Neural cell (in vitro differentiated cells): ENCODE data around the gene G6PC3. TPM values are rescaled to one million over a fixed set of nuclear protein-coding genes. Genes with fewer than 3 reads are reported as not detected.
"Not testable (repeated sequence)": the region's sequence is repeated elsewhere in the genome, so short reads cannot be mapped to it uniquely, and the experiment has no call there.

Source experiments
- H2AFZ ChIP-seq: fragments of 200-600, 300-800 bp; sonication (generic), shearing (Covaris generic); 2 replicates; pipeline ENCODE4 v1.6.0; 2014; ENCODE audit warnings: low read depth, mild to moderate bottlenecking, antibody characterized with exemption, low read length, moderate library complexity
- H3F3A ChIP-seq: fragments of 200-600 bp; shearing (Covaris generic); 2 replicates; pipeline ENCODE4 v1.6.1; 2016; ENCODE audit warnings: mild to moderate bottlenecking, moderate library complexity, mixed read lengths, antibody characterized with exemption, low read length; ENCODE audit not compliant: insufficient read depth, poor library complexity, severe bottlenecking
- H3K27ac ChIP-seq: fragments of 200-600, 300-800 bp; sonication (generic), shearing (Covaris generic); 2 replicates; pipeline ENCODE4 v1.5.1; 2014; ENCODE audit warnings: mild to moderate bottlenecking, low read length, moderate library complexity
- H3K27me3 ChIP-seq: fragments of 300-800, 200-600 bp; sonication (generic), shearing (Covaris generic); 2 replicates; pipeline ENCODE4 v1.6.0; 2014; ENCODE audit warnings: mild to moderate bottlenecking, low read depth, low read length, moderate library complexity; ENCODE audit not compliant: insufficient read depth
- H3K36me3 ChIP-seq: fragments of 300-800, 200-600 bp; sonication (generic), shearing (Covaris generic); 2 replicates; pipeline ENCODE4 v1.5.1; 2014; ENCODE audit warnings: mild to moderate bottlenecking, antibody characterized with exemption, low read length, moderate library complexity; ENCODE audit not compliant: insufficient read depth
- H3K4me2 ChIP-seq: fragments of 300-800, 200-600 bp; sonication (generic), shearing (Covaris generic); 2 replicates; pipeline ENCODE4 v1.6.0; 2014; ENCODE audit warnings: mild to moderate bottlenecking, low read length
- H3K4me3 ChIP-seq: fragments of 300-800, 200-600 bp; sonication (generic), shearing (Covaris generic); 2 replicates; pipeline ENCODE4 v1.5.1; 2014; ENCODE audit warnings: mild to moderate bottlenecking, low read length, moderate library complexity
- H3K79me2 ChIP-seq: fragments of 200-600 bp; shearing (Covaris generic); replicated peaks from 2 replicates; pipeline ENCODE4 v1.6.0; 2014; ENCODE audit warnings: mild to moderate bottlenecking, low read length, moderate library complexity; ENCODE audit not compliant: insufficient read depth
- H3K9ac ChIP-seq: fragments of 300-800, 200-600 bp; sonication (generic), shearing (Covaris generic); 2 replicates; pipeline ENCODE4 v1.6.1; 2016; ENCODE audit warnings: mild to moderate bottlenecking, low read length, mixed read lengths
- H3K9me2 ChIP-seq: fragments of 200-600 bp; shearing (Covaris generic); 2 replicates; pipeline ENCODE4 v1.6.1; 2016; ENCODE audit warnings: mild to moderate bottlenecking, low read length, mixed read lengths; ENCODE audit not compliant: insufficient read depth
- H3K9me3 ChIP-seq: fragments of 200-600, 300-800 bp; sonication (generic), shearing (Covaris generic); 2 replicates; pipeline ENCODE4 v1.6.1; 2016; ENCODE audit warnings: mild to moderate bottlenecking, mixed run types, low read length, moderate library complexity, mixed read lengths
- H4K20me1 ChIP-seq: fragments of 200-600 bp; shearing (Covaris generic); 2 replicates; pipeline ENCODE4 v1.6.1; 2016; ENCODE audit warnings: mild to moderate bottlenecking, mixed run types; ENCODE audit not compliant: insufficient read depth
- EZH2 ChIP-seq: fragments of 200-600, 300-800 bp; shearing (Covaris generic), sonication (generic); IDR thresholded peaks from 2 replicates; pipeline ENCODE4 v1.6.1; 2014; ENCODE audit warnings: antibody characterized with exemption, low read length, borderline replicate concordance, mild to moderate bottlenecking; ENCODE audit not compliant: insufficient read depth, poor library complexity, severe bottlenecking
- MXI1 ChIP-seq: fragments of 450-650 bp; conservative IDR thresholded peaks from 2 replicates; pipeline ENCODE4 v1.6.1; 2014; ENCODE audit warnings: antibody characterized with exemption, mild to moderate bottlenecking; ENCODE audit not compliant: poor library complexity, severe bottlenecking
- POLR2AphosphoS5 ChIP-seq: IDR thresholded peaks from 2 replicates; pipeline ENCODE4 v1.6.1; 2012
- RAD21 ChIP-seq: fragments of 450-650 bp; conservative IDR thresholded peaks from 2 replicates; pipeline ENCODE4 v1.6.1; 2014; ENCODE audit warnings: antibody characterized with exemption, mild to moderate bottlenecking, moderate library complexity
- SMC3 ChIP-seq: fragments of 450-650 bp; conservative IDR thresholded peaks from 2 replicates; pipeline ENCODE4 v1.6.1; 2014; ENCODE audit warnings: antibody characterized with exemption, mild to moderate bottlenecking, moderate library complexity; ENCODE audit not compliant: poor library complexity
- TAF1 ChIP-seq: IDR thresholded peaks from 2 replicates; pipeline ENCODE4 v1.6.1; 2012; ENCODE audit warnings: low read depth
- polyA plus RNA-seq: library from polyadenylated mRNA; depleted of rRNA; stranded (reverse); fragments of >200 nt; gene quantifications from 2 replicates; pipeline ENCODE4 v1.2.3, GENCODE V29; 2014
- TF ChIP-seq, protein P1 (sequence below): IDR thresholded peaks from 2 replicates; pipeline ENCODE4 v1.6.1; 2012; ENCODE audit warnings: borderline replicate concordance
- TF ChIP-seq, protein P2 (sequence below): fragments of 450-650 bp; IDR thresholded peaks from 2 replicates; pipeline ENCODE4 v1.5.1; 2014; ENCODE audit warnings: antibody characterized with exemption, mild to moderate bottlenecking, moderate library complexity; ENCODE audit not compliant: poor library complexity, severe bottlenecking

G6PC3 gene
- polyA plus RNA-seq, 1 donor from 2014 or later = 10.8 TPM

DNA sequence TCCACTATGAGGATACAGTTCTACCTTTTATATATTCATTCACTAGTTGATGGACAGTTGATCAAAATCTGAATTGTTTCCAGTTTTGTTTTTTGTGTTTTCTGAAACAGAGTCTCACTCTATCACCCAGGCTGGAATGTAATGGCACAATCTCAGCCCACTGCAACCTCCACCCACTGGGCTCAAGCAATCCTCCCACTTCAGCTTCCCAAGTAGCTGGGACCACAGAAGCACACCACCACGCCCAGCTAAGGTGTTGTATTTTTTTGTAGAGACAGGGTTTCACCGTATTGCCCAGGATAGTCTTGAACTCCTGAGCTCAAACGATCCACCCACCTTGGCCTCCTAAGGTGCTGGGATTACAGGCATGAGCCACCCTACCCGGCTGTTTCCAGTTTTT lies 25.0 kb upstream of the G6PC3 start:
- H2AFZ ChIP-seq = no peak overlapping the region
- no peak overlapping the region for H3K4me3 ChIP-seq
- H3K9ac ChIP-seq = no peak overlapping the region
- TF ChIP-seq EZH2 (no peak), RAD21 (no peak), TAF1 (no peak), SMC3 (no peak), POLR2AphosphoS5 (no peak), MXI1 (no peak)
- TF ChIP-seq, protein P1, sequence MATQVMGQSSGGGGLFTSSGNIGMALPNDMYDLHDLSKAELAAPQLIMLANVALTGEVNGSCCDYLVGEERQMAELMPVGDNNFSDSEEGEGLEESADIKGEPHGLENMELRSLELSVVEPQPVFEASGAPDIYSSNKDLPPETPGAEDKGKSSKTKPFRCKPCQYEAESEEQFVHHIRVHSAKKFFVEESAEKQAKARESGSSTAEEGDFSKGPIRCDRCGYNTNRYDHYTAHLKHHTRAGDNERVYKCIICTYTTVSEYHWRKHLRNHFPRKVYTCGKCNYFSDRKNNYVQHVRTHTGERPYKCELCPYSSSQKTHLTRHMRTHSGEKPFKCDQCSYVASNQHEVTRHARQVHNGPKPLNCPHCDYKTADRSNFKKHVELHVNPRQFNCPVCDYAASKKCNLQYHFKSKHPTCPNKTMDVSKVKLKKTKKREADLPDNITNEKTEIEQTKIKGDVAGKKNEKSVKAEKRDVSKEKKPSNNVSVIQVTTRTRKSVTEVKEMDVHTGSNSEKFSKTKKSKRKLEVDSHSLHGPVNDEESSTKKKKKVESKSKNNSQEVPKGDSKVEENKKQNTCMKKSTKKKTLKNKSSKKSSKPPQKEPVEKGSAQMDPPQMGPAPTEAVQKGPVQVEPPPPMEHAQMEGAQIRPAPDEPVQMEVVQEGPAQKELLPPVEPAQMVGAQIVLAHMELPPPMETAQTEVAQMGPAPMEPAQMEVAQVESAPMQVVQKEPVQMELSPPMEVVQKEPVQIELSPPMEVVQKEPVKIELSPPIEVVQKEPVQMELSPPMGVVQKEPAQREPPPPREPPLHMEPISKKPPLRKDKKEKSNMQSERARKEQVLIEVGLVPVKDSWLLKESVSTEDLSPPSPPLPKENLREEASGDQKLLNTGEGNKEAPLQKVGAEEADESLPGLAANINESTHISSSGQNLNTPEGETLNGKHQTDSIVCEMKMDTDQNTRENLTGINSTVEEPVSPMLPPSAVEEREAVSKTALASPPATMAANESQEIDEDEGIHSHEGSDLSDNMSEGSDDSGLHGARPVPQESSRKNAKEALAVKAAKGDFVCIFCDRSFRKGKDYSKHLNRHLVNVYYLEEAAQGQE = no peak
- TF ChIP-seq, protein P2, sequence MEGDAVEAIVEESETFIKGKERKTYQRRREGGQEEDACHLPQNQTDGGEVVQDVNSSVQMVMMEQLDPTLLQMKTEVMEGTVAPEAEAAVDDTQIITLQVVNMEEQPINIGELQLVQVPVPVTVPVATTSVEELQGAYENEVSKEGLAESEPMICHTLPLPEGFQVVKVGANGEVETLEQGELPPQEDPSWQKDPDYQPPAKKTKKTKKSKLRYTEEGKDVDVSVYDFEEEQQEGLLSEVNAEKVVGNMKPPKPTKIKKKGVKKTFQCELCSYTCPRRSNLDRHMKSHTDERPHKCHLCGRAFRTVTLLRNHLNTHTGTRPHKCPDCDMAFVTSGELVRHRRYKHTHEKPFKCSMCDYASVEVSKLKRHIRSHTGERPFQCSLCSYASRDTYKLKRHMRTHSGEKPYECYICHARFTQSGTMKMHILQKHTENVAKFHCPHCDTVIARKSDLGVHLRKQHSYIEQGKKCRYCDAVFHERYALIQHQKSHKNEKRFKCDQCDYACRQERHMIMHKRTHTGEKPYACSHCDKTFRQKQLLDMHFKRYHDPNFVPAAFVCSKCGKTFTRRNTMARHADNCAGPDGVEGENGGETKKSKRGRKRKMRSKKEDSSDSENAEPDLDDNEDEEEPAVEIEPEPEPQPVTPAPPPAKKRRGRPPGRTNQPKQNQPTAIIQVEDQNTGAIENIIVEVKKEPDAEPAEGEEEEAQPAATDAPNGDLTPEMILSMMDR = no peak
- peaks cover 3% of the 10 kb centered on the region for H3K79me2 ChIP-seq
- H3K9me3 ChIP-seq = no peaks in the 10 kb centered on the region
- H3K27ac ChIP-seq = no peak overlapping the region
- no peaks in the 10 kb centered on the region for H3K9me2 ChIP-seq
- no peaks in the 10 kb centered on the region for H3K27me3 ChIP-seq
- no peaks in the 10 kb centered on the region for H3K36me3 ChIP-seq
- H3F3A ChIP-seq = no peaks in the 10 kb centered on the region
- no peaks in the 10 kb centered on the region for H4K20me1 ChIP-seq
- H3K4me2 ChIP-seq = no peak overlapping the region

DNA sequence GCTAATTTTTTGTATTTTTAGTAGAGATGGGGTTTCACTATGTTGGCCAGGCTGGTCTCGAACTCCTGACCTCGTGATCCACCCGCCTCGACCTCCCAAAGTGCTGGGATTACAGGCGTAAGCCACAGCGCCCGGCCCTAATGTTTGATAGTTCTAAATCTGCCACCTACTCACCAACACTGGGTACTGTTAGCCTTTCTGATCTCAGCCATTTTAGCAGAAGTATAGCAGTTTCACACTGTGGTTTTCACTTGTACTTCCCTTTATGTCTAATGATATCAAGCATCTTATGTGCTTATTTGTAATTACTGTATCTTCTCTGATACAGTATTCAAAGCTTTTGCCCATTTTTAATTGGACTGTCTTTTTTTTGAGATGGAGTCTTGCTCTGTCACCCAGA lies 23.6 kb upstream of the G6PC3 start:
- not testable (repeated sequence) for H4K20me1 ChIP-seq, H3K9ac ChIP-seq, H3K27ac ChIP-seq, H3K36me3 ChIP-seq, H3K4me3 ChIP-seq, H3K9me2 ChIP-seq, H3F3A ChIP-seq, H3K79me2 ChIP-seq, H3K4me2 ChIP-seq, H3K27me3 ChIP-seq, H2AFZ ChIP-seq, H3K9me3 ChIP-seq

DNA sequence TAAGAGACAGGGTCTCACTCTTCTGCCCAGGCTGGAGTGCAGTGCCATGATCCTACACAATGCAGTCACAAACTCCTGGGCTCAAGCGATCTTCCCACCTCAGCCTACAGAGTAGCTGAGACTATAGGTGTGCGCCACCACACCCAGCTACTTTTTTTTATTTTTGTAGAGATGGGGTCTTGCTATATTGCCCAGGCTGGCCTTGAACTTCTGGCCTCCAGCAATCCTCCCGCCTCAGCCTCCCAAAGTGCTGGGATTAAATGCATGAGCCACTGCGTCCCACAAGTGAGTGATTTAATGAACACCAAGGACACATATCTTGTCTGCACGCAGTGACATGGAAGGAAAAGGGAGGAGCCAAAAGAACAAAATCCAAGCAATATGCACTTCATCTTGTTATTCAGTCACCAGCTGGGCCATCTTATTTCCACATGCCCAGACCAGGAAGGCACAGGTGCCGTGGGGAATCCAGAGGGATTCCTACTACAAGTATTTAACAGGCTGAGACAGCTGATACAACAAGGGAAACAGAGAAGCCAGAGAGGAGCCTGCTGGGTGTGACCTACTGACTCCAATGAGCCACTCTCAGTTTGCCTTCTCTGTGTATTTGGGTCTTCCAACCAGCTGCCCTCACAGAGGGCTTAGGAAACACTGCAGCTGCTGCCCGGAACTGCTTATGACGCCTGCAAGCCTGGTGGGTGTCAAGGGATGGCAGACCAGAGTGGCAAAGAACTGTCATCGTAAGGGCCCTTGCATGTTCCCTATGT lies 21.1 kb upstream of the G6PC3 start:
- Histone ChIP-seq H3F3A (no peaks in the 10 kb centered on the region), H3K4me2 (no peak overlapping the region), H2AFZ (no peak overlapping the region), H4K20me1 (no peaks in the 10 kb centered on the region), H3K36me3 (no peaks in the 10 kb centered on the region), H3K9me3 (no peaks in the 10 kb centered on the region), H3K4me3 (no peak overlapping the region), H3K79me2 (no peaks in the 10 kb centered on the region), H3K9ac (no peak overlapping the region), H3K9me2 (no peaks in the 10 kb centered on the region), H3K27me3 (no peaks in the 10 kb centered on the region), H3K27ac (no peak overlapping the region)
- TF ChIP-seq MXI1 = no peak
- TF ChIP-seq EZH2 = no peak
